ENCODE results near the gene GATB. TPM values are rescaled to one million over a fixed set of nuclear protein-coding genes. Genes with fewer than 3 reads are reported as not detected.
A peak's percentile ranks its signal among the peaks of the same experiment; 100 is the strongest.

GATB gene
- total RNA-seq, 4 donors from 2014 or later, result 18.7 to 34.0 (median 27.6) TPM

- Histone ChIP-seq H3K4me3 (no peak overlapping the region), H3K27me3 (no peaks in the 10 kb centered on the region), H3K27ac (peak overlapping the region; percentile 61 to 83 (median 75)), H3K9me3 (no peaks in the 10 kb centered on the region), H3K36me3 (no peaks in the 10 kb centered on the region), H3K4me1 (peaks cover 19 to 24% of the 10 kb centered on the region in 2 donors)
- TF ChIP-seq POLR2A (IDR thresholded peaks at IDR 0.05), result no peak
- TF ChIP-seq, protein P1, sequence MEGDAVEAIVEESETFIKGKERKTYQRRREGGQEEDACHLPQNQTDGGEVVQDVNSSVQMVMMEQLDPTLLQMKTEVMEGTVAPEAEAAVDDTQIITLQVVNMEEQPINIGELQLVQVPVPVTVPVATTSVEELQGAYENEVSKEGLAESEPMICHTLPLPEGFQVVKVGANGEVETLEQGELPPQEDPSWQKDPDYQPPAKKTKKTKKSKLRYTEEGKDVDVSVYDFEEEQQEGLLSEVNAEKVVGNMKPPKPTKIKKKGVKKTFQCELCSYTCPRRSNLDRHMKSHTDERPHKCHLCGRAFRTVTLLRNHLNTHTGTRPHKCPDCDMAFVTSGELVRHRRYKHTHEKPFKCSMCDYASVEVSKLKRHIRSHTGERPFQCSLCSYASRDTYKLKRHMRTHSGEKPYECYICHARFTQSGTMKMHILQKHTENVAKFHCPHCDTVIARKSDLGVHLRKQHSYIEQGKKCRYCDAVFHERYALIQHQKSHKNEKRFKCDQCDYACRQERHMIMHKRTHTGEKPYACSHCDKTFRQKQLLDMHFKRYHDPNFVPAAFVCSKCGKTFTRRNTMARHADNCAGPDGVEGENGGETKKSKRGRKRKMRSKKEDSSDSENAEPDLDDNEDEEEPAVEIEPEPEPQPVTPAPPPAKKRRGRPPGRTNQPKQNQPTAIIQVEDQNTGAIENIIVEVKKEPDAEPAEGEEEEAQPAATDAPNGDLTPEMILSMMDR (IDR thresholded peaks at IDR 0.05 in 4 of 5, conservative IDR thresholded peaks at IDR 0.05 in 1 of 5), result no peak
- intact Hi-C loops (cut with DNase I; ENCODE audit: low total_unique reads), result loop anchor here (1.0 to 5.0 kb wide), 2 partner anchors 50 to 234 kb away; partner anchors contain the start of gene FHIP1A
- DNase-seq, result peak in 1 of 2 donors; percentile 40
- in situ Hi-C loops (cut with MboI; ENCODE audit: low sequenced_read_pairs in 4 of 4), result no loop called here
- peak; percentile 91 to 93 for ATAC-seq
These were observed 119.6 kb downstream of the GATB start for GRCh38 chr4:151641167-151641566.

DNA sequence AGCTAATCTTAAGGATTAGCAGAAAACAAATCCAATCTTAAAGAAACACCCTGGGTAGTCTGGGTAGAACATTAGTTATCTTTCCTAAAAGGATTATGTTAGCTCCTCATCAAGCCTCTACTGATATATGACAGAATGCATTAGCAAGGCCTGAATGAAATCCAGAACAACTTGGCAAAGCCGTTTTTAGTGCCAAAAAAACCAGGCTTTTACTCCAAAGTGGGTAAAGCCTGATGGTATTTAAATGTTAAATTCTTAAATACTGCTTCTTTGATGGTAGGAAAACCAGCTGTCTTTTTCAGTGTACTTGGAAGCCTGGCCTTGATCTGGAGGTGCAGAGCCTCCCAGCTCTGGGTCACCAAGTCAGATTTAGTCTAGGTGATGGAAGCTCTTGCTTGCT, 120.4 kb downstream of the GATB start:
- no peaks in the 10 kb centered on the region for H3K27me3 ChIP-seq
- H3K36me3 ChIP-seq, result no peaks in the 10 kb centered on the region
- no peaks in the 10 kb centered on the region for H3K9me3 ChIP-seq
- DNase-seq (no peak), ATAC-seq (no peak)
- H3K4me3 ChIP-seq, result no peak overlapping the region
- intact Hi-C loops (cut with DNase I; ENCODE audit: low total_unique reads) (loop anchor here (5.0 kb wide), 1 partner anchor 233 kb away; the partner anchor contains the start of gene FHIP1A), in situ Hi-C loops (cut with MboI; ENCODE audit: low sequenced_read_pairs in 4 of 4) (no loop called here)
- no peak for TF ChIP-seq POLR2A (IDR thresholded peaks at IDR 0.05)
- TF ChIP-seq, protein P1 (IDR thresholded peaks at IDR 0.05 in 4 of 5, conservative IDR thresholded peaks at IDR 0.05 in 1 of 5), result no peak
- peak overlapping the region; percentile 61 to 83 (median 75) for H3K27ac ChIP-seq
- peaks cover 19 to 24% of the 10 kb centered on the region in 2 donors for H3K4me1 ChIP-seq

GRCh38 chr4:151638295-151638858, 122.4 kb downstream of the GATB start:
- Histone ChIP-seq H3K4me1 (peaks cover 19 to 24% of the 10 kb centered on the region in 2 donors), H3K36me3 (no peaks in the 10 kb centered on the region), H3K9me3 (no peaks in the 10 kb centered on the region), H3K27me3 (no peaks in the 10 kb centered on the region), H3K4me3 (no peak overlapping the region), H3K27ac (peak overlapping the region in 3 of 4 donors; percentile 20 to 61 (median 32))
- in situ Hi-C loops (cut with MboI; ENCODE audit: low sequenced_read_pairs in 4 of 4), result no loop called here
- intact Hi-C loops (cut with DNase I; ENCODE audit: low total_unique reads), result loop anchor here (5.0 kb wide), 1 partner anchor 101 kb away; no protein-coding TSS in a partner anchor
- ATAC-seq, result no peak
- DNase-seq, result no peak
- TF ChIP-seq, protein P1 (IDR thresholded peaks at IDR 0.05 in 4 of 5, conservative IDR thresholded peaks at IDR 0.05 in 1 of 5), result no peak
- TF ChIP-seq POLR2A (IDR thresholded peaks at IDR 0.05), result no peak

- Histone ChIP-seq H3K9me3 (no peaks in the 10 kb centered on the region), H3K27ac (no peak overlapping the region), H3K36me3 (no peaks in the 10 kb centered on the region), H3K27me3 (no peaks in the 10 kb centered on the region), H3K4me1 (peaks cover 7 to 13% of the 10 kb centered on the region in 2 donors), H3K4me3 (no peak overlapping the region)
- TF ChIP-seq POLR2A (IDR thresholded peaks at IDR 0.05), result no peak
- TF ChIP-seq, protein P1 (IDR thresholded peaks at IDR 0.05 in 4 of 5, conservative IDR thresholded peaks at IDR 0.05 in 1 of 5), result no peak
- ATAC-seq, result no peak
- DNase-seq, result no peak
- intact Hi-C loops (cut with DNase I; ENCODE audit: low total_unique reads), result no loop called here
- in situ Hi-C loops (cut with MboI; ENCODE audit: low sequenced_read_pairs in 4 of 4), result no loop called here
These were observed 129.5 kb downstream of the GATB start for GRCh38 chr4:151631349-151631748.

All from gastrocnemius medialis (tissue), 4 donors.